Type B pancreatic cell (in vitro differentiated cells): ENCODE results near the gene ERVK3-1. TPM values are rescaled to one million over a fixed set of nuclear protein-coding genes. Genes with fewer than 3 reads are reported as not detected.

Experiments used
- DNase-seq: peaks from one replicate; pipeline ENCODE4 v3.0.0; 2021; ENCODE audit warnings: mixed read lengths; ENCODE audit not compliant: unreplicated experiment; ENCODE audit errors: extremely low spot score
- H3K27ac Mint-ChIP-seq: 2 replicates; pipeline ENCODE4 v1.8.0; 2021; ENCODE audit warnings: mild to moderate bottlenecking, mixed read lengths
- H3K27me3 Mint-ChIP-seq: 2 replicates; pipeline ENCODE4 v1.8.0; 2021; ENCODE audit warnings: mixed read lengths
- H3K36me3 Mint-ChIP-seq: 2 replicates; pipeline ENCODE4 v1.8.0; 2021; ENCODE audit warnings: mixed read lengths
- H3K4me1 Mint-ChIP-seq: one replicate; pipeline ENCODE4 v1.8.0; 2021; ENCODE audit warnings: mixed read lengths; ENCODE audit not compliant: unreplicated experiment
- H3K4me3 Mint-ChIP-seq: 2 replicates; pipeline ENCODE4 v1.8.0; 2021; ENCODE audit warnings: mild to moderate bottlenecking, mixed read lengths
- H3K9me3 Mint-ChIP-seq: 2 replicates; pipeline ENCODE4 v1.8.0; 2021; ENCODE audit warnings: mixed read lengths
- total RNA-seq: library from RNA; stranded (reverse); gene quantifications from 2 replicates; pipeline ENCODE4 v1.2.1, GENCODE V29; 2021; ENCODE audit warnings: low replicate concordance
- TF ChIP-seq, protein P1 (sequence below): fragments of 200-600 bp; sonication (generic); conservative IDR thresholded peaks from 2 replicates; pipeline ENCODE4 v1.5.0; 2021; ENCODE audit warnings: antibody characterized with exemption, mild to moderate bottlenecking

Gene ERVK3-1
- total RNA-seq, 1 donor from 2014 or later = 36.8 TPM

- H3K27ac Mint-ChIP-seq = no peak within 1 kb of the TSS
- H3K4me3 Mint-ChIP-seq = no peak within 1 kb of the TSS
- DNase-seq = peak; percentile 95
- no peaks in the 10 kb centered on the region for H3K27me3 Mint-ChIP-seq
- TF ChIP-seq, protein P1, sequence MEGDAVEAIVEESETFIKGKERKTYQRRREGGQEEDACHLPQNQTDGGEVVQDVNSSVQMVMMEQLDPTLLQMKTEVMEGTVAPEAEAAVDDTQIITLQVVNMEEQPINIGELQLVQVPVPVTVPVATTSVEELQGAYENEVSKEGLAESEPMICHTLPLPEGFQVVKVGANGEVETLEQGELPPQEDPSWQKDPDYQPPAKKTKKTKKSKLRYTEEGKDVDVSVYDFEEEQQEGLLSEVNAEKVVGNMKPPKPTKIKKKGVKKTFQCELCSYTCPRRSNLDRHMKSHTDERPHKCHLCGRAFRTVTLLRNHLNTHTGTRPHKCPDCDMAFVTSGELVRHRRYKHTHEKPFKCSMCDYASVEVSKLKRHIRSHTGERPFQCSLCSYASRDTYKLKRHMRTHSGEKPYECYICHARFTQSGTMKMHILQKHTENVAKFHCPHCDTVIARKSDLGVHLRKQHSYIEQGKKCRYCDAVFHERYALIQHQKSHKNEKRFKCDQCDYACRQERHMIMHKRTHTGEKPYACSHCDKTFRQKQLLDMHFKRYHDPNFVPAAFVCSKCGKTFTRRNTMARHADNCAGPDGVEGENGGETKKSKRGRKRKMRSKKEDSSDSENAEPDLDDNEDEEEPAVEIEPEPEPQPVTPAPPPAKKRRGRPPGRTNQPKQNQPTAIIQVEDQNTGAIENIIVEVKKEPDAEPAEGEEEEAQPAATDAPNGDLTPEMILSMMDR = no peak
- H3K9me3 Mint-ChIP-seq = no peaks in the 10 kb centered on the region
- H3K36me3 Mint-ChIP-seq = no peaks in the 10 kb centered on the region
- peaks cover 11% of the 10 kb centered on the region for H3K4me1 Mint-ChIP-seq
Observed at GRCh38 chr19:58326914-58327726, 21.9 kb downstream of the ERVK3-1 start, which contains the start of gene ZSCAN22. TSS of gene ZSCAN22 (plus strand) at chr19:58326994. CDS start at chr19:58334803, 7,809 bp downstream.

- no peaks in the 10 kb centered on the region for H3K27me3 Mint-ChIP-seq
- DNase-seq = no peak
- no peaks in the 10 kb centered on the region for H3K9me3 Mint-ChIP-seq
- no peak overlapping the region for H3K27ac Mint-ChIP-seq
- TF ChIP-seq, protein P1 = peak; percentile 60
- H3K4me3 Mint-ChIP-seq = peak overlapping the region; percentile 61
- peaks cover 11% of the 10 kb centered on the region for H3K4me1 Mint-ChIP-seq
- no peaks in the 10 kb centered on the region for H3K36me3 Mint-ChIP-seq
Observed at GRCh38 chr19:58328999-58329398, 23.8 kb downstream of the ERVK3-1 start.

DNA sequence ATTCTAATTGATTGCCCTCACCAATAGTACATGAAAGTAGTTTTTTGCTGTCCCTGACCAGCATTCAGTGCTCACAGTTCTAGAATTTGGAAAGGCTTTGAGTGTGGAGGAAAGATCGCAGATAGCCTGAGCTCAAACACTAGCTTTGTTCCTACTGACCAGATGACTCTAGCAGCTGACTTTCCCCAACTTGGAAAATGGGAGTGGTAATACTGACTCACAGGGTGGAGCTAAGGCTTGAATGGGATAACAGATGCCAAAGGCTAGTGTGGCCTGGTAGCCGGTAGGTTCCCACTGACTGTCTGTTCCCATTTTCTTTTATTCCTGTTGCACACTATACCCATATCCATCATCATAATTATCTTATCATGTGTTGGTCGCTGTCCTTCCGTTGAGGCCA lies 25.3 kb downstream of the ERVK3-1 start:
- H3K9me3 Mint-ChIP-seq = no peaks in the 10 kb centered on the region
- H3K4me3 Mint-ChIP-seq = no peak overlapping the region
- H3K27ac Mint-ChIP-seq = no peak overlapping the region
- TF ChIP-seq, protein P1 = no peak
- no peak for DNase-seq
- H3K4me1 Mint-ChIP-seq = peaks cover 11% of the 10 kb centered on the region
- H3K27me3 Mint-ChIP-seq = no peaks in the 10 kb centered on the region
- no peaks in the 10 kb centered on the region for H3K36me3 Mint-ChIP-seq

DNA sequence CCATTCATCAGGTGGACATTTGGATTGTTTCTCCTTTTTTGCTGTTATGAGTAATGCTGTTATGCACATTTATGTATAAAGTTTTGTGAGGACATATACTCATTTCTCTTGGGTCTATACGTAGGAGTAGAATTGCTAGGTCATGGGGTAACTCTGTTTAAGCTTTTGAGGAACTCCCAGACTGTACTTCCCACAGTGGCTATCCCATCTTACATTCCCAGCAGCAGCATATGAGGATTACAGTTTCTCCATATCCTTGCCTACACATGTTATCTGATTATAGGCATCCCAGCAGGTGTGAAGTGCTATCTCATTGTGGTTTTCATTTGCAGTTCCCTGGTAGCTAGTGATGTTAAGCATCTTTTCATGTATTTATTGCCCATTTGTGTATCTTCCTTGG lies 27.5 kb downstream of the ERVK3-1 start:
- TF ChIP-seq, protein P1 = no peak
- Mint-ChIP-seq H3K27ac (no peak overlapping the region), H3K9me3 (no peaks in the 10 kb centered on the region), H3K4me3 (no peak overlapping the region), H3K4me1 (peaks cover 11% of the 10 kb centered on the region), H3K36me3 (no peaks in the 10 kb centered on the region), H3K27me3 (no peaks in the 10 kb centered on the region)
- DNase-seq = no peak

- peaks cover 3% of the 10 kb centered on the region for H3K4me1 Mint-ChIP-seq
- peaks cover 10% of the 10 kb centered on the region for H3K36me3 Mint-ChIP-seq
- TF ChIP-seq, protein P1 = no peak
- no peaks in the 10 kb centered on the region for H3K9me3 Mint-ChIP-seq
- DNase-seq = no peak
- no peak overlapping the region for H3K27ac Mint-ChIP-seq
- no peaks in the 10 kb centered on the region for H3K27me3 Mint-ChIP-seq
- no peak overlapping the region for H3K4me3 Mint-ChIP-seq
Observed at GRCh38 chr19:58334691-58335249, 29.6 kb downstream of the ERVK3-1 start.
